ENCODE data around the gene SUGP2. TPM values are rescaled to one million over a fixed set of nuclear protein-coding genes. Genes with fewer than 3 reads are reported as not detected.

SUGP2 gene
- total and polyA plus RNA-seq, 2 experiments from 2014 or later = 28.8 to 29.7 TPM

DNA sequence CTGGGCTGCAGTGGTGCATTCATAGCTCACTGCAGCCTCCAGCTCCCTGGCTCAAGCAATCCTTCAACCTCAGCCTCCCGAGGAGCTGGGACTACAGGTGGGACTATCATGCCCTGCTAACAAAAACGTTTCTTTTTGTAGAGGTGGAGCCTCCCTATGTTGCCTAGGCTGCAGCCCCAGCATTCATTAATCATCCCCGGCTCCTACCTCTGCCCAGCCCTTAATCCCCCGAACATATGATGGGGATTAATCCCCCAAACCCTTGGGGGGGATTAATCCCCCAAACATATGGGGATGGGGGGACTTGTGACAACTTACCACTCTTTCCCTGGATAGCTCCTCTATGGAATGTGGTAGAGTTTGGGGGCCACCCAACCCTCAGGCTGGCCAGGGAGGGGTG is 45.9 kb downstream of the SUGP2 start:
- Histone ChIP-seq H3K27ac (no peak overlapping the region), H4K20me1 (ENCODE audit: insufficient read depth) (no peaks in the 10 kb centered on the region), H3F3A (ENCODE audit: insufficient read depth) (no peaks in the 10 kb centered on the region), H3K27me3 (replicated peaks; ENCODE audit: insufficient read depth) (no peaks in the 10 kb centered on the region), H3K9me2 (ENCODE audit: insufficient read depth) (no peaks in the 10 kb centered on the region), H3K79me2 (ENCODE audit: insufficient read depth) (no peaks in the 10 kb centered on the region), H2AFZ (no peak overlapping the region), H3K36me3 (ENCODE audit: low read depth) (no peaks in the 10 kb centered on the region), H3K9ac (no peak overlapping the region), H3K4me3 (no peak overlapping the region), H3K4me1 (ENCODE audit: insufficient read depth) (no peaks in the 10 kb centered on the region), H3K4me2 (ENCODE audit: unreplicated experiment) (no peak overlapping the region), H3K9me3 (ENCODE audit: low read depth) (no peaks in the 10 kb centered on the region)
- no peak for DNase-seq
- in situ Hi-C loops (cut with MboI) = no loop called here
- WGBS, 2 experiments (ENCODE audit: low coverage in 1 of 2, low lambda C conversion rate in 2 of 2, missing lambda C conversion rate in 2 of 2) = 70 to 75% methylated on average over 4 of the region's 4 CpGs
- no peak for TF ChIP-seq EZH2 (IDR thresholded peaks at IDR 0.05; ENCODE audit: insufficient read depth, poor library complexity, severe bottlenecking)
- TF ChIP-seq EZH2phosphoT487 (IDR thresholded peaks at IDR 0.05; ENCODE audit: insufficient read depth, low read depth) = no peak

- Histone ChIP-seq H3F3A (ENCODE audit: insufficient read depth) (no peaks in the 10 kb centered on the region), H2AFZ (no peak overlapping the region), H3K9ac (no peak overlapping the region), H3K4me3 (no peak overlapping the region), H3K36me3 (ENCODE audit: low read depth) (no peaks in the 10 kb centered on the region), H3K27me3 (replicated peaks; ENCODE audit: insufficient read depth) (no peaks in the 10 kb centered on the region), H3K27ac (no peak overlapping the region), H3K79me2 (ENCODE audit: insufficient read depth) (no peaks in the 10 kb centered on the region), H3K4me2 (ENCODE audit: unreplicated experiment) (no peak overlapping the region), H3K9me3 (ENCODE audit: low read depth) (no peaks in the 10 kb centered on the region), H3K4me1 (ENCODE audit: insufficient read depth) (no peaks in the 10 kb centered on the region), H4K20me1 (ENCODE audit: insufficient read depth) (no peaks in the 10 kb centered on the region), H3K9me2 (ENCODE audit: insufficient read depth) (no peaks in the 10 kb centered on the region)
- in situ Hi-C loops (cut with MboI) = no loop called here
- WGBS, 2 experiments (ENCODE audit: low coverage in 1 of 2, low lambda C conversion rate in 2 of 2, missing lambda C conversion rate in 2 of 2) = 62 to 70% methylated on average over 7 of the region's 7 CpGs
- TF ChIP-seq EZH2 (IDR thresholded peaks at IDR 0.05; ENCODE audit: insufficient read depth, poor library complexity, severe bottlenecking) (no peak), EZH2phosphoT487 (IDR thresholded peaks at IDR 0.05; ENCODE audit: insufficient read depth, low read depth) (no peak)
- no peak for DNase-seq
These were observed 48.1 kb downstream of the SUGP2 start for GRCh38 chr19:18985257-18985656.

- Histone ChIP-seq H3K36me3 (ENCODE audit: low read depth) (no peaks in the 10 kb centered on the region), H2AFZ (no peak overlapping the region), H3K27me3 (replicated peaks; ENCODE audit: insufficient read depth) (no peaks in the 10 kb centered on the region), H3K4me2 (ENCODE audit: unreplicated experiment) (no peak overlapping the region), H3K4me3 (no peak overlapping the region), H3K79me2 (ENCODE audit: insufficient read depth) (no peaks in the 10 kb centered on the region), H3K9me3 (ENCODE audit: low read depth) (no peaks in the 10 kb centered on the region), H4K20me1 (ENCODE audit: insufficient read depth) (no peaks in the 10 kb centered on the region), H3F3A (ENCODE audit: insufficient read depth) (no peaks in the 10 kb centered on the region), H3K4me1 (ENCODE audit: insufficient read depth) (no peaks in the 10 kb centered on the region), H3K27ac (no peak overlapping the region), H3K9ac (no peak overlapping the region), H3K9me2 (ENCODE audit: insufficient read depth) (no peaks in the 10 kb centered on the region)
- DNase-seq = no peak
- in situ Hi-C loops (cut with MboI) = no loop called here
- TF ChIP-seq EZH2phosphoT487 (IDR thresholded peaks at IDR 0.05; ENCODE audit: insufficient read depth, low read depth) = no peak
- no peak for TF ChIP-seq EZH2 (IDR thresholded peaks at IDR 0.05; ENCODE audit: insufficient read depth, poor library complexity, severe bottlenecking)
- 52 to 60% methylated on average over 3 of the region's 3 CpGs for WGBS, 2 experiments (ENCODE audit: low coverage in 1 of 2, low lambda C conversion rate in 2 of 2, missing lambda C conversion rate in 2 of 2)
These were observed 49.1 kb downstream of the SUGP2 start for GRCh38 chr19:18984251-18984650.

- in situ Hi-C loops (cut with MboI) = no loop called here
- TF ChIP-seq EZH2 (IDR thresholded peaks at IDR 0.05; ENCODE audit: insufficient read depth, poor library complexity, severe bottlenecking) = no peak
- TF ChIP-seq EZH2phosphoT487 (IDR thresholded peaks at IDR 0.05; ENCODE audit: insufficient read depth, low read depth) = no peak
- Histone ChIP-seq H3K27ac (no peak overlapping the region), H3K4me3 (no peak overlapping the region), H3K9ac (no peak overlapping the region), H3F3A (ENCODE audit: insufficient read depth) (no peaks in the 10 kb centered on the region), H3K4me1 (ENCODE audit: insufficient read depth) (no peaks in the 10 kb centered on the region), H3K4me2 (ENCODE audit: unreplicated experiment) (no peak overlapping the region), H4K20me1 (ENCODE audit: insufficient read depth) (no peaks in the 10 kb centered on the region), H3K79me2 (ENCODE audit: insufficient read depth) (no peaks in the 10 kb centered on the region), H2AFZ (no peak overlapping the region), H3K9me2 (ENCODE audit: insufficient read depth) (no peaks in the 10 kb centered on the region), H3K27me3 (replicated peaks; ENCODE audit: insufficient read depth) (no peaks in the 10 kb centered on the region), H3K9me3 (ENCODE audit: low read depth) (no peaks in the 10 kb centered on the region), H3K36me3 (ENCODE audit: low read depth) (no peaks in the 10 kb centered on the region)
- WGBS, 2 experiments (ENCODE audit: low coverage in 1 of 2, low lambda C conversion rate in 2 of 2, missing lambda C conversion rate in 2 of 2) = 38 to 50% methylated on average over 2 of the region's 2 CpGs
- no peak for DNase-seq
These were observed 50.6 kb downstream of the SUGP2 start for GRCh38 chr19:18982669-18983068.

GRCh38 chr19:18980432-18981020 is 52.8 kb downstream of the SUGP2 start:
- in situ Hi-C loops (cut with MboI) = no loop called here
- H3F3A ChIP-seq (ENCODE audit: insufficient read depth) = no peaks in the 10 kb centered on the region
- no peak overlapping the region for H2AFZ ChIP-seq

More at GRCh38 chr19:18980432-18981020, 52.8 kb downstream of the SUGP2 start:
- Histone ChIP-seq H4K20me1 (ENCODE audit: insufficient read depth) (no peaks in the 10 kb centered on the region), H3K4me1 (ENCODE audit: insufficient read depth) (no peaks in the 10 kb centered on the region), H3K9ac (no peak overlapping the region), H3K79me2 (ENCODE audit: insufficient read depth) (no peaks in the 10 kb centered on the region), H3K27ac (no peak overlapping the region), H3K27me3 (replicated peaks; ENCODE audit: insufficient read depth) (no peaks in the 10 kb centered on the region), H3K9me3 (ENCODE audit: low read depth) (no peaks in the 10 kb centered on the region), H3K9me2 (ENCODE audit: insufficient read depth) (no peaks in the 10 kb centered on the region), H3K4me2 (ENCODE audit: unreplicated experiment) (no peak overlapping the region), H3K4me3 (no peak overlapping the region), H3K36me3 (ENCODE audit: low read depth) (no peaks in the 10 kb centered on the region)
- WGBS, 2 experiments (ENCODE audit: low coverage in 1 of 2, low lambda C conversion rate in 2 of 2, missing lambda C conversion rate in 2 of 2) = 91 to 96% methylated on average over 7 of the region's 7 CpGs
- TF ChIP-seq EZH2phosphoT487 (IDR thresholded peaks at IDR 0.05; ENCODE audit: insufficient read depth, low read depth) = no peak
- TF ChIP-seq EZH2 (IDR thresholded peaks at IDR 0.05; ENCODE audit: insufficient read depth, poor library complexity, severe bottlenecking) = no peak
- DNase-seq = no peak

Data from GM23248 (cell line).